Ectodermal cell (in vitro differentiated cells): ENCODE data around the gene G3BP1.
"Not testable (repeated sequence)": the region's sequence is repeated elsewhere in the genome, so short reads cannot be mapped to it uniquely, and the experiment has no call there.

Source experiments
- H3K27ac ChIP-seq: 2 replicates; pipeline ENCODE4 v1.7.0; 2013; ENCODE audit warnings: mild to moderate bottlenecking, low read depth, low read length; ENCODE audit not compliant: insufficient read depth, poor library complexity, severe bottlenecking
- H3K27me3 ChIP-seq: 2 replicates; pipeline ENCODE4 v1.7.0; 2013; ENCODE audit warnings: mild to moderate bottlenecking, low read length; ENCODE audit not compliant: insufficient read depth, control insufficient read depth, poor library complexity, severe bottlenecking
- H3K36me3 ChIP-seq: one replicate; pipeline ENCODE4 v1.7.0; 2013; ENCODE audit warnings: low read length; ENCODE audit not compliant: control insufficient read depth, insufficient read depth
- H3K4me1 ChIP-seq: one replicate; pipeline ENCODE4 v1.7.0; 2013; ENCODE audit warnings: low read length; ENCODE audit not compliant: control insufficient read depth, insufficient read depth
- H3K4me3 ChIP-seq: 2 replicates; pipeline ENCODE4 v1.7.0; 2013; ENCODE audit warnings: low read depth, low read length, control low read depth; ENCODE audit not compliant: insufficient read depth
- H3K9me3 ChIP-seq: 2 replicates; pipeline ENCODE4 v1.7.0; 2013; ENCODE audit warnings: mild to moderate bottlenecking, low read length, moderate library complexity; ENCODE audit not compliant: control insufficient read depth
- WGBS, 2 experiments: methylation state at CpG; one replicate each; pipeline ENCODE4 v1.1.7; 2013; ENCODE audit warnings: missing lambda C conversion rate in 2 of 2; 5-methylcytosine and 5-hydroxymethylcytosine counted together

The G3BP1 gene

GRCh38 chr5:151855701-151856100 lies 83.9 kb downstream of the G3BP1 start:
- 91 to 94% methylated on average over 4 of the region's 4 CpGs for WGBS, 2 experiments
- H3K4me3 ChIP-seq = no peak overlapping the region
- H3K27ac ChIP-seq = no peak overlapping the region
- H3K27me3 ChIP-seq = no peaks in the 10 kb centered on the region
- H3K36me3 ChIP-seq = no peaks in the 10 kb centered on the region
- no peaks in the 10 kb centered on the region for H3K9me3 ChIP-seq
- no peaks in the 10 kb centered on the region for H3K4me1 ChIP-seq

- 91 to 93% methylated on average over 5 of the region's 5 CpGs for WGBS, 2 experiments
- no peaks in the 10 kb centered on the region for H3K9me3 ChIP-seq
- H3K4me3 ChIP-seq = no peak overlapping the region
- no peaks in the 10 kb centered on the region for H3K4me1 ChIP-seq
- H3K27ac ChIP-seq = no peak overlapping the region
- H3K36me3 ChIP-seq = no peaks in the 10 kb centered on the region
- no peaks in the 10 kb centered on the region for H3K27me3 ChIP-seq
These were observed 85.1 kb downstream of the G3BP1 start for GRCh38 chr5:151856861-151857260.

- H3K9me3 ChIP-seq, H3K4me1 ChIP-seq, H3K27ac ChIP-seq, H3K27me3 ChIP-seq, H3K4me3 ChIP-seq, H3K36me3 ChIP-seq: not testable (repeated sequence)
- 92 to 100% methylated on average over 1 to 3 of the region's 4 CpGs for WGBS, 2 experiments
These were observed 89.1 kb downstream of the G3BP1 start for GRCh38 chr5:151860867-151861266.
